22Rv1 (cell line): ENCODE data around the gene RBM19.
"Not testable (repeated sequence)": the region's sequence is repeated elsewhere in the genome, so short reads cannot be mapped to it uniquely, and the experiment has no call there.

ENCODE experiments used
- H3K27ac ChIP-seq: fragments of 450-650 bp; 2 replicates; pipeline ENCODE4 v1.5.1; 2017
- CTCF ChIP-seq: fragments of 450-650 bp; IDR thresholded peaks from 2 replicates; pipeline ENCODE4 v1.5.1; 2017; ENCODE audit warnings: mild to moderate bottlenecking
- ZFX ChIP-seq: fragments of 450-650 bp; IDR thresholded peaks from 2 replicates; pipeline ENCODE4 v1.6.1; 2017; ENCODE audit warnings: antibody characterized with exemption, borderline replicate concordance

RBM19 gene

GRCh38 chr12:114006482-114007425 is 40.6 kb upstream of the RBM19 start:
- H3K27ac ChIP-seq, result no peak overlapping the region

DNA sequence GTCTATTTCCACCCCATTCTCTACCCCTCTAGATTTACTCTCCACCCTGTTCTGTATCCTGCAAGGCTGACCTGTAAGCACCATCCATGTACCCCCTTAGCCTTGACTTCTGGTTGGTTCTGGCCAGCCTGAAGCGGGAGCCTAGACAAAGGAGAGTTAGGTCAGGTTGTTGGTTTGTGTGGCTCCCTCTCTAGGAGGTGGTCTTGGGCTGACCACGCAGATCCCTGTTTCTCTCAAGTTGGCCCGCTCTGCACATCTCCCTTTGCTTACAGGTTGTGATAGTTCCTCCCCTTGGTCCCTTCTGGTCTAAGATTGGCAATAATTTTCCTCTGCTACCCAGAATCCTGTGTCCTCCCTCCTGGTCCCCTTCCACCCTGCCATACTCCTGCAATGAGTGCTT is 38.3 kb upstream of the RBM19 start:
- H3K27ac ChIP-seq, result no peak overlapping the region
- TF ChIP-seq ZFX (no peak), CTCF (no peak)

More at GRCh38 chr12:114006482-114007425, 40.6 kb upstream of the RBM19 start:
- TF ChIP-seq ZFX (no peak), CTCF (no peak)

DNA sequence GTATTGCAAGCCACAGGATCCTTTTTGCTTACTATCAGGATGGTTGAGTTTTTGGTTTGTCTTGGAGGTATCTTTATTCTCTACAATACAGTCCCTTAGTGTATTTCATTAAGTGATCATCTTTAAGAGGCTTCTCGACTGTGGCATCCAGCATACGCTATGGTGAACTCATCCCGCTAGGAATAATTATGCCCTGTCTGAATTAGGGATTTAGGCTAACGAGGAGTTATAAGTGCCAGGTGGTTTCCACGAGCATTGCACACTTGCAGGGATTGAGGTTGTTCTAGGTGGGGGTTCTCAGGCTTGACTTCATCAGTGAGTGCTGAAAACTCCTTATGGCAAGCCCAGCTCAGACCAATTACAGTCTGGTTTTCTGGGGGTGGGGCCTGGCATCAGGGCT is 37.2 kb upstream of the RBM19 start:
- no peak overlapping the region for H3K27ac ChIP-seq
- no peak for TF ChIP-seq CTCF
- no peak for TF ChIP-seq ZFX

- H3K27ac ChIP-seq, result no peak overlapping the region
- no peak for TF ChIP-seq CTCF
- TF ChIP-seq ZFX, result no peak
These were observed 35.6 kb upstream of the RBM19 start for GRCh38 chr12:114001511-114002340.

- TF ChIP-seq ZFX (no peak), CTCF (no peak)
- H3K27ac ChIP-seq, result no peak overlapping the region
These were observed 34.7 kb upstream of the RBM19 start for GRCh38 chr12:114000861-114001260.

- not testable (repeated sequence) for H3K27ac ChIP-seq
These were observed 34.1 kb upstream of the RBM19 start for GRCh38 chr12:114000261-114000660.

DNA sequence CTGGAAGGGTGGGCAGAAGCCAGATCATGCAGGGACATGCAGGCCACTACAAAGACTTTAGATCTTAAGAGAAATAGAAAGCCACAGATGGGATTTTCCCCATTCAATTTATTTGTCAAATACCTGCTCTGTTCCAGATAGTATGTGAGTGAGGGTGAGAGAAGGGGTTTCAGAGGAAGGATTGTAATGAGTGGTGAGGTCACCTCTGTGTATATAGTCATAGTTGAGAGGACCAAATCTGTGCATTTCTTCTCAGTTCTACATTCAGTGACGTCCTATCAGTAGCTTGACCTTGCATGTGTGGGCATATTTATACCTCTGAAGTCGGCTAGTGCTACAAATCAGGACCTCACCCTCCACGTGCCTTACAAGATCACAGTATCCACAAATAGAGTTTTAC is 31.2 kb upstream of the RBM19 start:
- no peak overlapping the region for H3K27ac ChIP-seq
- no peak for TF ChIP-seq ZFX
- TF ChIP-seq CTCF, result no peak
